Psoas muscle (tissue), 8 donors: ENCODE results near the gene ACACA. TPM values are rescaled to one million over a fixed set of nuclear protein-coding genes. Genes with fewer than 3 reads are reported as not detected.
"Not testable (repeated sequence)": the region's sequence is repeated elsewhere in the genome, so short reads cannot be mapped to it uniquely, and the experiment has no call there.

ENCODE experiments used
- ATAC-seq, 4 donors: fragments of 200-7000 bp; cut with Tn5 transposase; one replicate each; pipeline ENCODE4 v1.9.1; 2020; ENCODE audit warnings: moderate library complexity in 3 of 4, mild to moderate bottlenecking in 2 of 4
- DNase-seq, 2 donors: peaks; one replicate each; pipeline ENCODE4 v3.0.0-alpha.2; 2020
- H3K27ac ChIP-seq: fragments of 200-600 bp; one replicate; pipeline ENCODE4 v1.8.0; 2022
- H3K27me3 ChIP-seq, 3 donors: fragments of 200-600 bp in 1 of 3; one replicate each; pipeline versions ENCODE4 v1.6.1 to v1.8.0; 2013 to 2022; ENCODE audit warnings: low read length in 2 of 3, mild to moderate bottlenecking in 2 of 3, moderate library complexity in 1 of 3; ENCODE audit not compliant: insufficient read depth in 3 of 3
- H3K36me3 ChIP-seq, 2 donors: fragments of 200-600 bp in 1 of 2; one replicate each; pipeline versions ENCODE4 v1.6.1 to v1.8.0; 2013 to 2022; ENCODE audit warnings: low read depth in 1 of 2, mild to moderate bottlenecking in 1 of 2, moderate library complexity in 1 of 2; ENCODE audit not compliant: insufficient read depth in 1 of 2
- H3K4me1 ChIP-seq: fragments of 200-600 bp; one replicate; pipeline ENCODE4 v1.8.0; 2022
- H3K4me3 ChIP-seq: fragments of 200-600 bp; one replicate; pipeline ENCODE4 v1.8.0; 2022; ENCODE audit warnings: mild to moderate bottlenecking
- H3K9me3 ChIP-seq: fragments of 200-600 bp; one replicate; pipeline ENCODE4 v1.8.0; 2022
- CTCF ChIP-seq: fragments of 200-600 bp; IDR thresholded peaks from one replicate; pipeline ENCODE4 v1.8.0; 2022; ENCODE audit warnings: antibody characterized with exemption
- WGBS, 3 donors: extraction: QIAGEN DNeasy Blood & Tissue Kit; methylation state at CpG; one replicate each; pipeline versions ENCODE4 v1.1.6 to v1.1.7; 2013; 5-methylcytosine and 5-hydroxymethylcytosine counted together
- intact Hi-C, 2 donors: fragments of 100-400 bp; cut with DNase I; formaldehyde crosslinking; loops; one replicate each; pipeline versions ENCODE4 v1.11.0 to v1.14.2; 2022
- long read RNA-seq, 2 donors: library from polyadenylated mRNA; unstranded; transcript quantifications; one replicate each; pipeline ENCODE4 v2.0.0, GENCODE V29; 2021
- polyA plus RNA-seq, 3 donors: library from polyadenylated mRNA; stranded (reverse); fragments of 200-250 nt; gene quantifications; one replicate each; pipeline ENCODE4 v1.2.3, GENCODE V29; 2013
- total RNA-seq, 4 donors: library from RNA; stranded (reverse); fragmentation: NEBNext Ultra II Directional in 2 of 4; extraction: Animal tissue kit (Norgen Biotek cat#: 25700) in 2 of 4; gene quantifications; one replicate each; pipeline versions ENCODE4 v1.2.1 to v1.2.4, GENCODE V29; 2021 to 2023
- donor health status: healthy with polysubstance abuse.
- donor health status: DM: no; HTN: no; CAD: no; lungs with moderate emphysema.
- donor health status: Bipolar disorder and iron deficiency.
- donor health status: healthy.
- donor health status: DM: yes; HTN: yes; CAD: no.
- donor health status: DM: no; HTN: no; CAD: no.
- donor health status: DM: no; HTN: no; CAD: no.
- donor health status: DM: yes; HTN: yes; CAD: no.

ACACA gene
- total RNA-seq (10 to 100 TPM; 21.5 to 42.6 (median 35.7) TPM), polyA plus RNA-seq (10 to 100 TPM in 2 of 3 donors, 1 to 10 TPM in 1; 7.2 to 13.4 (median 12.1) TPM)
- long read RNA-seq, donor 1, partial matches to known transcripts = 1 of 8 reads
- long read RNA-seq, donor 1, other reads (novel, unspliced or antisense) = 7 of 8 reads
- long read RNA-seq, donor 2, partial matches to known transcripts = 5 of 28 reads
- long read RNA-seq, donor 2, other reads (novel, unspliced or antisense) = 23 of 28 reads

GRCh38 chr17:37406635-37407461 lies at the start of gene ACACA, which contains the start of gene TADA2A:
TSS of gene ACACA (minus strand) at chr17:37406836. CDS start at chr17:37406299, 537 bp downstream.
TSS of gene TADA2A (plus strand) at chr17:37406886. CDS start at chr17:37411366, 4,480 bp downstream.
- peak within 1 kb of the TSS; percentile 94 for H3K27ac ChIP-seq
- TF ChIP-seq CTCF = no peak
- peaks cover 0 to 13% of the 10 kb centered on the region in 2 donors for H3K36me3 ChIP-seq
- peaks cover 19% of the 10 kb centered on the region for H3K4me1 ChIP-seq
- H3K9me3 ChIP-seq = no peaks in the 10 kb centered on the region
- intact Hi-C loops = loop anchor here (5.0 kb wide), 3 partner anchors 35 to 80 kb away; partner anchors contain the start of gene DUSP14 (in 1 of the 2)
- peak; percentile 84 to 92 for DNase-seq
- ATAC-seq = peak; percentile 91 to 95 (median 92)
- 0 to 1% (median 1%) methylated on average over 35 to 98 of the region's 98 CpGs for WGBS, 3 donors
- H3K4me3 ChIP-seq = peak within 1 kb of the TSS; percentile 76
- no peaks in the 10 kb centered on the region for H3K27me3 ChIP-seq

GRCh38 chr17:37450112-37450511 lies 43.5 kb upstream of the ACACA start:
- no peak for TF ChIP-seq CTCF
- Histone ChIP-seq H3K4me1 (peaks cover 20% of the 10 kb centered on the region), H3K27ac (no peak overlapping the region), H3K9me3 (no peaks in the 10 kb centered on the region), H3K36me3 (peaks cover 0 to 73% of the 10 kb centered on the region in 2 donors), H3K27me3 (no peaks in the 10 kb centered on the region), H3K4me3 (no peak overlapping the region)
- intact Hi-C loops = no loop called here
- WGBS, 3 donors = 95 to 99% (median 96%) methylated on average over 6 of the region's 6 CpGs
- DNase-seq = no peak
- ATAC-seq = no peak

- ATAC-seq = peak in 3 of 4 donors; percentile 65 to 71 (median 67)
- H3K9me3 ChIP-seq = no peaks in the 10 kb centered on the region
- no peaks in the 10 kb centered on the region for H3K27me3 ChIP-seq
- H3K4me1 ChIP-seq = peaks cover 12% of the 10 kb centered on the region
- H3K27ac ChIP-seq = peak overlapping the region; percentile 50
- WGBS, 3 donors = 88 to 91% (median 88%) methylated on average over 1 of the region's 1 CpG
- TF ChIP-seq CTCF = no peak
- intact Hi-C loops = loop anchor here in 1 of 2 donors (10.0 kb wide), 1 partner anchor 107 kb away; no protein-coding TSS in a partner anchor
- DNase-seq = no peak
- peaks cover 3 to 89% of the 10 kb centered on the region in 2 donors for H3K36me3 ChIP-seq
- H3K4me3 ChIP-seq = no peak overlapping the region
Measured at GRCh38 chr17:37447641-37448040, 41.0 kb upstream of the ACACA start.

- Histone ChIP-seq H3K27me3 (no peaks in the 10 kb centered on the region), H3K36me3 (peaks cover 3 to 98% of the 10 kb centered on the region in 2 donors), H3K4me1 (peaks cover 9% of the 10 kb centered on the region), H3K27ac (no peak overlapping the region), H3K9me3 (no peaks in the 10 kb centered on the region), H3K4me3 (no peak overlapping the region)
- 87 to 96% (median 89%) methylated on average over 4 of the region's 4 CpGs for WGBS, 3 donors
- no peak for DNase-seq
- no peak for TF ChIP-seq CTCF
- intact Hi-C loops = loop anchor here in 1 of 2 donors (10.0 kb wide), 1 partner anchor 109 kb away; no protein-coding TSS in a partner anchor
- no peak for ATAC-seq
Measured at GRCh38 chr17:37446027-37446426, 39.4 kb upstream of the ACACA start.

GRCh38 chr17:37441369-37442014 lies 34.9 kb upstream of the ACACA start:
- not testable (repeated sequence) for DNase-seq, ATAC-seq, H3K4me1 ChIP-seq, H3K27me3 ChIP-seq, H3K9me3 ChIP-seq, H3K4me3 ChIP-seq, H3K27ac ChIP-seq
- H3K36me3 ChIP-seq = peaks cover 9 to 93% of the 10 kb centered on the region in 2 donors
- 94 to 95% (median 95%) methylated on average over 12 of the region's 12 CpGs for WGBS, 3 donors
- intact Hi-C loops = loop anchor here in 1 of 2 donors (10.0 kb wide), 1 partner anchor 113 kb away; no protein-coding TSS in a partner anchor
